ENCODE measurements around the gene TMEM134. TPM values are rescaled to one million over a fixed set of nuclear protein-coding genes. Genes with fewer than 3 reads are reported as not detected.
"Not testable (repeated sequence)": the region's sequence is repeated elsewhere in the genome, so short reads cannot be mapped to it uniquely, and the experiment has no call there.

TMEM134 gene
- total and polyA plus RNA-seq, 9 donors, result 16.1 to 71.5 (median 45.5) TPM

DNA sequence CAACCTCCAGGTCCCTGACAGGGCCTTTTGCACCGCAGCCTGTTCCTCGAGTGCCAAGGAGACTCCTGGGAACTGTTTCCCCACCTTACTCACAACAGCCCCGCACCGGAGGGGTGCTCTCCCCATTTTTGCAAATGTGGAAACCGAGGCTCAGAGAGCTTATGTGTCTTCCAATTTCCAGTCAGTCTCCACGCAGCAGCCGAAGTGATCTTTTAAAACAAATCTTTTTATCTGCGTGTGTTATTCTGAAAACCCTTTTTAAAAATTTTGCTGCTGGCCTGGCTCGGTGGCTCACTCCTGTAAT is 409 bp upstream of the TMEM134 start:
- Histone ChIP-seq H3K4me1 (ENCODE audit: control insufficient read depth, insufficient read depth, low read length) (peaks cover 26% of the 10 kb centered on the region), H3K9me3 (replicated peaks; ENCODE audit: control insufficient read depth, low read depth, low read length) (no peaks in the 10 kb centered on the region), H3K36me3 (ENCODE audit: control insufficient read depth, insufficient read depth, low read length) (peaks cover 9% of the 10 kb centered on the region), H3K27me3 (ENCODE audit: control insufficient read depth, insufficient read depth, low read length) (peaks cover 2% of the 10 kb centered on the region), H3K4me3 (ENCODE audit: low read length) (peak overlapping the region; percentile 73), H3K27ac (ENCODE audit: low read length) (peak overlapping the region; percentile 92)
- no peak for DNase-seq
- WGBS (ENCODE audit: insufficient coverage), result 18% methylated on average over 6 of the region's 9 CpGs

GRCh38 chr11:67468456-67468758 is 644 bp downstream of the TMEM134 start:
- no peak for DNase-seq
- WGBS (ENCODE audit: insufficient coverage), result 0% methylated on average over 3 of the region's 6 CpGs
- Histone ChIP-seq H3K4me3 (ENCODE audit: low read length) (peak overlapping the region; percentile 81), H3K27ac (ENCODE audit: low read length) (peak overlapping the region; percentile 69), H3K9me3 (replicated peaks; ENCODE audit: control insufficient read depth, low read depth, low read length) (no peaks in the 10 kb centered on the region), H3K36me3 (ENCODE audit: control insufficient read depth, insufficient read depth, low read length) (peaks cover 9% of the 10 kb centered on the region), H3K27me3 (ENCODE audit: control insufficient read depth, insufficient read depth, low read length) (peaks cover 2% of the 10 kb centered on the region), H3K4me1 (ENCODE audit: control insufficient read depth, insufficient read depth, low read length) (peaks cover 35% of the 10 kb centered on the region)

- peaks cover 35% of the 10 kb centered on the region for H3K4me1 ChIP-seq (ENCODE audit: control insufficient read depth, insufficient read depth, low read length)
- H3K4me3 ChIP-seq (ENCODE audit: low read length), result peak overlapping the region; percentile 81
- no peaks in the 10 kb centered on the region for H3K9me3 ChIP-seq (replicated peaks; ENCODE audit: control insufficient read depth, low read depth, low read length)
- H3K27me3 ChIP-seq (ENCODE audit: control insufficient read depth, insufficient read depth, low read length), result peaks cover 2% of the 10 kb centered on the region
- no peak for DNase-seq
- H3K27ac ChIP-seq (ENCODE audit: low read length), result peak overlapping the region; percentile 69
- 5% methylated on average over 4 of the region's 5 CpGs for WGBS (ENCODE audit: insufficient coverage)
- H3K36me3 ChIP-seq (ENCODE audit: control insufficient read depth, insufficient read depth, low read length), result peaks cover 9% of the 10 kb centered on the region
These were observed 995 bp downstream of the TMEM134 start for GRCh38 chr11:67468056-67468455.

- no peak for DNase-seq
- no peaks in the 10 kb centered on the region for H3K27me3 ChIP-seq (ENCODE audit: control insufficient read depth, insufficient read depth, low read length)
- no peak overlapping the region for H3K27ac ChIP-seq (ENCODE audit: low read length)
- H3K9me3 ChIP-seq (replicated peaks; ENCODE audit: control insufficient read depth, low read depth, low read length), result no peaks in the 10 kb centered on the region
- WGBS (ENCODE audit: insufficient coverage), result 71% methylated on average over 10 of the region's 11 CpGs
- no peak overlapping the region for H3K4me3 ChIP-seq (ENCODE audit: low read length)
- peaks cover 35% of the 10 kb centered on the region for H3K4me1 ChIP-seq (ENCODE audit: control insufficient read depth, insufficient read depth, low read length)
- H3K36me3 ChIP-seq (ENCODE audit: control insufficient read depth, insufficient read depth, low read length), result peaks cover 9% of the 10 kb centered on the region
These were observed 1.9 kb downstream of the TMEM134 start for GRCh38 chr11:67466962-67467771.

GRCh38 chr11:67466367-67466766 is 2.7 kb downstream of the TMEM134 start:
- peaks cover 35% of the 10 kb centered on the region for H3K4me1 ChIP-seq (ENCODE audit: control insufficient read depth, insufficient read depth, low read length)
- DNase-seq, result no peak
- WGBS (ENCODE audit: insufficient coverage), result 91% methylated on average over 4 of the region's 5 CpGs

DNA sequence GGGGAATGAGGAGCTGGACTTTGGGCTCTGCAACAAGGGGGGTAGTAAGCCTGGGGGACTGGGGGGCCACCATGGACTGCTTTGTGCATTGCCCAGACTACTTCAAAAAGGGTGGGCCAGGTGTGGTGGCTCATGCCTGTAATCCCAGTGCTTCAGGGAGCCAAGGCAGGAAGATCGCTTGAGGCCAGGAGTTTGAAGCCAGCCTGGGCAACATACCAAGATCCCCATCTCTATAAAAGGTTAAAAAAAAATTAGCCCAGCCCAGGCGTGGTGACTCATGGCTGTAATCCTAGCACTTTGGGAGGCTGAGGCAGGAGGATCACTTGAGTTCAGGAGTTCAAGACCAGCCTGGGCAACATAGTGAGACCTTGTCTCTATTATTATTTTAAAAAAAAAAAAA is 3.5 kb downstream of the TMEM134 start:
- H3K36me3 ChIP-seq (ENCODE audit: control insufficient read depth, insufficient read depth, low read length); H3K4me3 ChIP-seq (ENCODE audit: low read length); H3K27me3 ChIP-seq (ENCODE audit: control insufficient read depth, insufficient read depth, low read length); H3K27ac ChIP-seq (ENCODE audit: low read length); DNase-seq; H3K9me3 ChIP-seq (replicated peaks; ENCODE audit: control insufficient read depth, low read depth, low read length): not testable (repeated sequence)
- no CpG with 5 or more reads among the region's 2 CpGs for WGBS (ENCODE audit: insufficient coverage)
- H3K4me1 ChIP-seq (ENCODE audit: control insufficient read depth, insufficient read depth, low read length), result peaks cover 35% of the 10 kb centered on the region

More at GRCh38 chr11:67466367-67466766, 2.7 kb downstream of the TMEM134 start:
- no peaks in the 10 kb centered on the region for H3K9me3 ChIP-seq (replicated peaks; ENCODE audit: control insufficient read depth, low read depth, low read length)
- H3K27ac ChIP-seq (ENCODE audit: low read length), result no peak overlapping the region
- H3K4me3 ChIP-seq (ENCODE audit: low read length), result no peak overlapping the region
- peaks cover 9% of the 10 kb centered on the region for H3K36me3 ChIP-seq (ENCODE audit: control insufficient read depth, insufficient read depth, low read length)
- no peaks in the 10 kb centered on the region for H3K27me3 ChIP-seq (ENCODE audit: control insufficient read depth, insufficient read depth, low read length)

DNA sequence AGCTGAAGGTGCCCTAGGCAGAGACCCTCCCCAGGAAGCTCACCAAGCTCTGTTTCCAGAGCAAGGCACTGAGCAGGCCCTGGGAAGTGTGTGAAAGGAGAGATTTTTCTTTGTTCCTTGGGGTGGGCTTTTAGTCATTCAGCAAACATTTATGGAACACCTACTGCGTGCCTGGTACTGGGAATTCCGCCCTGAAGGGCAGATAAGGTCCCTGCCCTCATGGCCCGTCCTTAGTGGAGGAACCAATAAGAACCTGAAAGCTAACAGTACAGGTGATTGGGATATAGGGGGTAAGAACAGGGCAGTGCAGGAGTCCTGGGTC is 3.9 kb downstream of the TMEM134 start:
- Histone ChIP-seq H3K4me3 (ENCODE audit: low read length) (peak overlapping the region; percentile 60), H3K4me1 (ENCODE audit: control insufficient read depth, insufficient read depth, low read length) (peaks cover 35% of the 10 kb centered on the region), H3K27ac (ENCODE audit: low read length) (peak overlapping the region; percentile 82), H3K36me3 (ENCODE audit: control insufficient read depth, insufficient read depth, low read length) (peaks cover 9% of the 10 kb centered on the region), H3K9me3 (replicated peaks; ENCODE audit: control insufficient read depth, low read depth, low read length) (no peaks in the 10 kb centered on the region), H3K27me3 (ENCODE audit: control insufficient read depth, insufficient read depth, low read length) (no peaks in the 10 kb centered on the region)
- DNase-seq, result no peak
- WGBS (ENCODE audit: insufficient coverage), result 79% methylated on average over 3 of the region's 3 CpGs

DNA sequence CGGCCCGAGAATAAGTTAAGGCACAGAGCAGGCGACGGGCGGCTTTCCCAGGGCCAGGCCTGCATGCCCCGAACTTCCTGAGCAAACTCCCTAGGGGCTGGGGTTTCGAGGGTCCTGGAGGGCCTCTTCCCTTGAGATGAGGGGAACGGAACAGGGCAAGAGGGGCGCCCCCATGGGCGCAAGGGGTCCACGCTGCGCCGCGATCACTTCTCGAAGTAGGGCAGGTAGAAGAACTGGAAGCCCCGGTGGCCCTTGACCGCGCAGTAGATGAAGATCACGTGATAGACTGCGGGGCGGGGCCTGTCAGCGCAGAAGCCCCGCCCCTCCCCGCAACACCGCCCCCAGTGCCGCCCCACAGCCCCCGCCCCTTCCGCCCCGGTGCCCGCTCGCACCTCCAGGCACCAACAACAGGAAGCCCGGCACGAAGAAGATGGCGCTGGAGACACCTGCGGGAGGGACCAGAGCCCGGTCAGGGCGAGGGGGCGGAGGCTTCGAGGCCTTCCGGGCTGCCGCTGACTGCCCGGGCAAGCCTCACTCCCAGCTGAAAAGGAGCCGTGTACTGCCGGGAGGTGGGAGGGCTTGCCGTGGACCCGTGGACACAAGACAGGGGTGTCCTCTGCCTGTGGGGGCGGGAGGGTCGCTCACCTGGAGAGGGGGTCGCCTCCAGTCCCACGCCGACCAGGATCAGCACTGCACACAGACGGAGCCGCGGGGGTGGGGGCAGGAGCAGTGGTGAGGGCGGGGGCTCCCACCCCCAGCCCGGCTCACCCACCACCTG is 4.5 kb downstream of the TMEM134 start:
- 6% methylated on average over 30 of the region's 56 CpGs for WGBS (ENCODE audit: insufficient coverage)
- H3K36me3 ChIP-seq (ENCODE audit: control insufficient read depth, insufficient read depth, low read length), result peaks cover 9% of the 10 kb centered on the region
- peaks cover 33% of the 10 kb centered on the region for H3K4me1 ChIP-seq (ENCODE audit: control insufficient read depth, insufficient read depth, low read length)
- DNase-seq, result peak; percentile 76
- H3K9me3 ChIP-seq (replicated peaks; ENCODE audit: control insufficient read depth, low read depth, low read length), result no peaks in the 10 kb centered on the region
- no peaks in the 10 kb centered on the region for H3K27me3 ChIP-seq (ENCODE audit: control insufficient read depth, insufficient read depth, low read length)
- H3K4me3 ChIP-seq (ENCODE audit: low read length), result peak overlapping the region; percentile 60
- peak overlapping the region; percentile 82 for H3K27ac ChIP-seq (ENCODE audit: low read length)

DNA sequence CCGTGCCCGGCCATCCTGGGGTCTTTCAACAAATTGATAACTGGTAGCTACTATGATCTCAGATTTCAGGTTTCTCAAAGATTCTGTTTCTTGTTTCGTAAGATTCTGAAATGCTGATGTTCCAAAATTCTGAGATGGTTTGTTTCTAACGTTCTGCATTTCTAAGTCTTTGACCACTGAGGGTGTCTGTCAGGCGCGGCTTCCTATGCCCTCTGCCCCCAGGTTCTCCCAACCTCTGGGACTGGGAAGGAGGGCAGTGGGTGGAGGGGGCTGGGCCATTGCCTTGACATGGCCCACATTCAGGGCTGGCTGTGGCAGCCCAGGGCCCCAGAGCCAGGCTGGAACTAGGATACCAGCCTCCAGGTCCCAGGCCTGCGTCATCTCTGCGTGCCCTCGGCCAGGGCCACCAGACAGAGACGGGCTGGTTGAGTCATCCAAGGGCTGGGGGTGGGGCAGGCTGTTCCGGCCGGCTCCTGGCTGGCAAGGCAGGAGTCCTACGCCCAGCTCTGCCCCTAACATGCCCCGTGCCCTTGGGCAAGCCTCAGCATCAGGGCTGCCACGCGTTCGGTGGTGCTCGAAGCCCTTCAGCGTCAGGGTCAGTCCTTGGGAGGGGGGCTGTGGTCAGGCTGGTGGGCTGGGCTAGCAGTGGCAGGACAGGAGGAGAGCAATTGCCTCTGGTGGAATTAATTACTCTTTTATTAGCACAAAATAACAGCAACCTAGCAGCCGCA is 5.2 kb downstream of the TMEM134 start:
- 84% methylated on average over 11 of the region's 20 CpGs for WGBS (ENCODE audit: insufficient coverage)
- H3K36me3 ChIP-seq (ENCODE audit: control insufficient read depth, insufficient read depth, low read length), result peaks cover 9% of the 10 kb centered on the region
- peak overlapping the region; percentile 60 for H3K4me3 ChIP-seq (ENCODE audit: low read length)
- peak overlapping the region; percentile 82 for H3K27ac ChIP-seq (ENCODE audit: low read length)
- H3K4me1 ChIP-seq (ENCODE audit: control insufficient read depth, insufficient read depth, low read length), result peaks cover 29% of the 10 kb centered on the region
- no peaks in the 10 kb centered on the region for H3K27me3 ChIP-seq (ENCODE audit: control insufficient read depth, insufficient read depth, low read length)
- H3K9me3 ChIP-seq (replicated peaks; ENCODE audit: control insufficient read depth, low read depth, low read length), result no peaks in the 10 kb centered on the region
- DNase-seq, result peak; percentile 21

- Histone ChIP-seq H3K9me3 (replicated peaks; ENCODE audit: control insufficient read depth, low read depth, low read length) (no peaks in the 10 kb centered on the region), H3K27ac (ENCODE audit: low read length) (no peak overlapping the region), H3K4me3 (ENCODE audit: low read length) (no peak overlapping the region), H3K4me1 (ENCODE audit: control insufficient read depth, insufficient read depth, low read length) (peaks cover 25% of the 10 kb centered on the region), H3K36me3 (ENCODE audit: control insufficient read depth, insufficient read depth, low read length) (peaks cover 9% of the 10 kb centered on the region), H3K27me3 (ENCODE audit: control insufficient read depth, insufficient read depth, low read length) (no peaks in the 10 kb centered on the region)
- no peak for DNase-seq
- WGBS (ENCODE audit: insufficient coverage), result 88% methylated on average over 2 of the region's 10 CpGs
These were observed 5.9 kb downstream of the TMEM134 start for GRCh38 chr11:67463186-67463585.
